Hepatocyte (in vitro differentiated cells): ENCODE data around the gene RGS3.

Experiments used
- EZH2phosphoT487 ChIP-seq: fragments of 200-600 bp; sonication (generic); IDR thresholded peaks from one replicate; pipeline ENCODE4 v1.6.1; 2018; ENCODE audit warnings: antibody characterized with exemption, mild to moderate bottlenecking, low read depth, moderate library complexity; ENCODE audit not compliant: unreplicated experiment, severe bottlenecking
- TF ChIP-seq, protein P1 (sequence below): fragments of 200-600 bp; sonication (generic); IDR thresholded peaks from 2 replicates; pipeline ENCODE4 v1.5.1; 2016; ENCODE audit warnings: antibody characterized with exemption, mild to moderate bottlenecking; ENCODE audit not compliant: poor library complexity

DNA sequence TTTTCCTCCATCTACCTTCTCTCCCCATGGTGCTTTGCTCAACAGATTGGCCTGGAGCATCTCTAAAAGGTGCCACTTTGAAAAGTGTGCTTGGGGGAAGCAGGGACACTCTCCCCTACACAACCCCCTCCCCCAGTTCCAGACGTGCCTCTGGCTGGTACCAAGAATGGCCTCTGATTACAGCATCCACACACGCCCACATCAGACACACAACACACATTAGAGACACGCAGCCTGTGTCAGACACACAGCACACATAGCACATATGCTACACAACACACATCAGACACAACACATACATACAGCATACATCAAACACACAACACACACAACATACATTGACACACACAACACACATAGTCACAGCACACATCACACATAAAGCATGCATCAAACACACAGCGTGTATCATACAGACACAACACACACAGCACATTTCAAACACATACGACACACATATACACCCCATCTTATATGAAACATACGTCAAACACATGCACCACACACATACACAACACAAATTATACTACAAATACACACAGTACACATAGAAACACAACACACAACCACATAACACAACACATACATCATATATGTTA is 150.4 kb downstream of the RGS3 start:
- TF ChIP-seq EZH2phosphoT487: no peak
- TF ChIP-seq, protein P1, sequence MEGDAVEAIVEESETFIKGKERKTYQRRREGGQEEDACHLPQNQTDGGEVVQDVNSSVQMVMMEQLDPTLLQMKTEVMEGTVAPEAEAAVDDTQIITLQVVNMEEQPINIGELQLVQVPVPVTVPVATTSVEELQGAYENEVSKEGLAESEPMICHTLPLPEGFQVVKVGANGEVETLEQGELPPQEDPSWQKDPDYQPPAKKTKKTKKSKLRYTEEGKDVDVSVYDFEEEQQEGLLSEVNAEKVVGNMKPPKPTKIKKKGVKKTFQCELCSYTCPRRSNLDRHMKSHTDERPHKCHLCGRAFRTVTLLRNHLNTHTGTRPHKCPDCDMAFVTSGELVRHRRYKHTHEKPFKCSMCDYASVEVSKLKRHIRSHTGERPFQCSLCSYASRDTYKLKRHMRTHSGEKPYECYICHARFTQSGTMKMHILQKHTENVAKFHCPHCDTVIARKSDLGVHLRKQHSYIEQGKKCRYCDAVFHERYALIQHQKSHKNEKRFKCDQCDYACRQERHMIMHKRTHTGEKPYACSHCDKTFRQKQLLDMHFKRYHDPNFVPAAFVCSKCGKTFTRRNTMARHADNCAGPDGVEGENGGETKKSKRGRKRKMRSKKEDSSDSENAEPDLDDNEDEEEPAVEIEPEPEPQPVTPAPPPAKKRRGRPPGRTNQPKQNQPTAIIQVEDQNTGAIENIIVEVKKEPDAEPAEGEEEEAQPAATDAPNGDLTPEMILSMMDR: no peak
